ENCODE measurements around the gene XPA. TPM values are rescaled to one million over a fixed set of nuclear protein-coding genes. Genes with fewer than 3 reads are reported as not detected.

XPA gene
- total and polyA plus RNA-seq, 2 of the 8 experiments (the other 6 are each of a cell fraction or from before 2014, with no cell fraction given), result 0.24 to 2.6 TPM

DNA sequence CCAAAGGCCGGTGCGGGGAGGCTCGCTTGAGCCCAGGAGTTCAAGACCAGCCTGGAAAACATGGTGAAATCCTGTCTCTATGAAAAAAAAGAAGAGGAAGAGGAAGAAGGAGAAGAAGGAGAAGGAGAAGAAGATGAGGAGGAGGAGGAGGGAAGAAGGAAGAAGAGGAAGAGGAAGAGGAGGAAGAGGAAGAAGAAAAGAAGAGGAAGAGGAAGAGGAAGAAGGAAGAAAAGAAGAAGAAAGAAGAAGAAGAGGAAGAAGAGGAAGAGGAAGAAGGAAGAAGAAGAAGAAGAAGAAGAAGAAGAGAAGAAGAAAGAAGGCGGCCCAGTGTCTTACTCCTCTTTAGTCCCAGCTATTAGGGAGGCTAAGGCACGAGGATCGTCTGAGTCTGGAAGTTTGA, 44.8 kb upstream of the XPA start:
- Histone ChIP-seq H3K4me2 (ENCODE audit: insufficient read depth in 1 of 2, low read depth in 2 of 2, low read length in 2 of 2) (peak overlapping the region; percentile 63 to 71), H3K56ac (replicated peaks; ENCODE audit: insufficient read length, low read depth, low read length) (no peak overlapping the region), H3K23me2 (ENCODE audit: low read depth, low read length) (peaks cover 3% of the 10 kb centered on the region), H3K14ac (ENCODE audit: insufficient read length) (no peak overlapping the region), H3K9ac (replicated peaks in 1 of 4; ENCODE audit: extremely low read depth in 1 of 4, low read depth in 3 of 4, low read length in 3 of 4) (no peak overlapping the region), H2BK5ac (ENCODE audit: low read depth, low read length) (no peak overlapping the region), H3K4me1 (replicated peaks in 1 of 4; ENCODE audit: control insufficient read depth in 3 of 4, insufficient read depth in 4 of 4, low read length in 3 of 4) (peaks cover 0 to 5% (median 0%) of the 10 kb centered on the region in 4 experiments; a peak in 2 of 7 replicates), H3K27me3 (replicated peaks in 1 of 4; ENCODE audit: control insufficient read depth in 3 of 4, extremely low read depth in 1 of 4, insufficient read depth in 3 of 4, low read length in 3 of 4) (peaks cover 0 to 32% (median 21%) of the 10 kb centered on the region in 4 experiments; a peak in 6 of 7 replicates), H4K20me1 (replicated peaks in 1 of 2; ENCODE audit: control insufficient read depth in 1 of 2, insufficient read depth in 2 of 2, low read length in 2 of 2) (no peaks in the 10 kb centered on the region), H4K5ac (ENCODE audit: insufficient read length, low read depth, low read length) (no peak overlapping the region), H2BK120ac (replicated peaks; ENCODE audit: low read depth, low read length) (no peak overlapping the region), H3K18ac (ENCODE audit: extremely low read depth, low read length) (no peak overlapping the region), H3K4ac (replicated peaks; ENCODE audit: insufficient read length, low read depth, low read length) (no peak overlapping the region), H2BK20ac (ENCODE audit: low read length) (no peak overlapping the region), H3K79me2 (ENCODE audit: control insufficient read depth in 1 of 2, insufficient read depth in 2 of 2, low read length in 2 of 2) (no peaks in the 10 kb centered on the region), H3K79me1 (ENCODE audit: low read depth, low read length) (no peaks in the 10 kb centered on the region), H2BK15ac (ENCODE audit: low read length) (no peak overlapping the region), H2AFZ (ENCODE audit: low read length) (no peak overlapping the region), H4K91ac (replicated peaks; ENCODE audit: insufficient read length, low read length) (no peak overlapping the region), H4K8ac (ENCODE audit: extremely low read depth, insufficient read depth, low read length) (no peak overlapping the region), H3K36me3 (ENCODE audit: control insufficient read depth in 2 of 4, insufficient read depth in 4 of 4, low read length in 3 of 4) (no peaks in the 10 kb centered on the region), H3K9me3 (ENCODE audit: insufficient read depth in 2 of 2, low read depth in 1 of 2, low read length in 1 of 2) (no peaks in the 10 kb centered on the region), H2AK5ac (ENCODE audit: low read depth, low read length) (no peak overlapping the region), H3K23ac (ENCODE audit: insufficient read length) (no peak overlapping the region), H3K4me3 (ENCODE audit: extremely low read depth in 1 of 4, insufficient read depth in 2 of 4, low read depth in 3 of 4, low read length in 4 of 4) (peak overlapping the region in 1 of 4 experiments; percentile 61; a peak in 1 of 8 replicates), H2BK12ac (ENCODE audit: low read depth, low read length) (no peak overlapping the region), H3K27ac (ENCODE audit: low read depth, low read length) (no peak overlapping the region)
- POLR2A ChIA-PET (ENCODE audit: partially characterized antibody), result no interaction called here
- WGBS, 2 experiments (ENCODE audit: extremely low coverage in 1 of 2, insufficient coverage in 1 of 2, insufficient read length in 1 of 2, insufficient replicate concordance in 2 of 2, low coverage in 1 of 2, low lambda C conversion rate in 2 of 2, missing lambda C conversion rate in 1 of 2), result 80% methylated on average over 6 of the region's 6 CpGs; no CpG with 5 or more reads in 1 of the 2 experiments
- FAIRE-seq, result no peak
- DNase-seq (ENCODE audit: low read depth in 1 of 2, low spot score in 2 of 2), result no peak
- CTCF ChIA-PET (ENCODE audit: partially characterized antibody), result interaction anchor here (1.8 kb wide), 1 partner anchor 21 kb away, joined by 3 read pairs; no protein-coding TSS in a partner anchor
- TF ChIP-seq YY1 (IDR thresholded peaks at IDR 0.05; ENCODE audit: low read depth, low read length) (no peak), JUN (IDR thresholded peaks at IDR 0.05; ENCODE audit: low read depth, low read length) (no peak), KDM1A (IDR thresholded peaks at IDR 0.05; ENCODE audit: borderline replicate concordance, low read length) (no peak), SAP30 (IDR thresholded peaks at IDR 0.05; ENCODE audit: insufficient read depth, insufficient replicate concordance, low read length) (no peak), KDM5A (IDR thresholded peaks at IDR 0.05; ENCODE audit: low read length) (no peak), MAX (IDR thresholded peaks at IDR 0.05) (no peak), RFX5 (IDR thresholded peaks at IDR 0.05; ENCODE audit: borderline replicate concordance, low read depth, low read length) (no peak), BACH1 (IDR thresholded peaks at IDR 0.05; ENCODE audit: low read length) (no peak), ASH2L (IDR thresholded peaks at IDR 0.05; ENCODE audit: low read length) (no peak), TAF1 (IDR thresholded peaks at IDR 0.05; ENCODE audit: low read depth, low read length) (no peak), ZNF274 (IDR thresholded peaks at IDR 0.05; ENCODE audit: borderline replicate concordance, extremely low read depth, low read length) (no peak), KDM4A (IDR thresholded peaks at IDR 0.05; ENCODE audit: low read depth, low read length, severe bottlenecking) (no peak), CBX5 (IDR thresholded peaks at IDR 0.05; ENCODE audit: low read depth, low read length) (no peak)
- TF ChIP-seq, protein P1, sequence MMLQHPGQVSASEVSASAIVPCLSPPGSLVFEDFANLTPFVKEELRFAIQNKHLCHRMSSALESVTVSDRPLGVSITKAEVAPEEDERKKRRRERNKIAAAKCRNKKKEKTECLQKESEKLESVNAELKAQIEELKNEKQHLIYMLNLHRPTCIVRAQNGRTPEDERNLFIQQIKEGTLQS (IDR thresholded peaks at IDR 0.05; ENCODE audit: insufficient read depth, low read depth, low read length), result no peak
